ENCODE results near the gene TRAPPC10. TPM values are rescaled to one million over a fixed set of nuclear protein-coding genes. Genes with fewer than 3 reads are reported as not detected.
A peak's percentile ranks its signal among the peaks of the same experiment; 100 is the strongest.
"Not testable (repeated sequence)": the region's sequence is repeated elsewhere in the genome, so short reads cannot be mapped to it uniquely, and the experiment has no call there.

Gene TRAPPC10
- total and polyA plus RNA-seq, 8 donors: 7.2 to 19.1 (median 11.5) TPM

GRCh38 chr21:44090325-44090724, 78.2 kb downstream of the TRAPPC10 start:
- Histone ChIP-seq H3K36me3 (peaks cover 0 to 33% (median 6%) of the 10 kb centered on the region in 3 donors), H3K9me3 (no peaks in the 10 kb centered on the region), H3K4me3 (no peak overlapping the region), H3K27ac (no peak overlapping the region), H3K27me3 (no peaks in the 10 kb centered on the region), H3K4me1 (peaks cover 0 to 3% (median 0%) of the 10 kb centered on the region in 3 donors)
- DNase-seq (peak in 1 of 6 donors; percentile 30), FAIRE-seq (no peak), ATAC-seq (peak in 1 of 4 donors; percentile 27)
- TF ChIP-seq, protein P1, sequence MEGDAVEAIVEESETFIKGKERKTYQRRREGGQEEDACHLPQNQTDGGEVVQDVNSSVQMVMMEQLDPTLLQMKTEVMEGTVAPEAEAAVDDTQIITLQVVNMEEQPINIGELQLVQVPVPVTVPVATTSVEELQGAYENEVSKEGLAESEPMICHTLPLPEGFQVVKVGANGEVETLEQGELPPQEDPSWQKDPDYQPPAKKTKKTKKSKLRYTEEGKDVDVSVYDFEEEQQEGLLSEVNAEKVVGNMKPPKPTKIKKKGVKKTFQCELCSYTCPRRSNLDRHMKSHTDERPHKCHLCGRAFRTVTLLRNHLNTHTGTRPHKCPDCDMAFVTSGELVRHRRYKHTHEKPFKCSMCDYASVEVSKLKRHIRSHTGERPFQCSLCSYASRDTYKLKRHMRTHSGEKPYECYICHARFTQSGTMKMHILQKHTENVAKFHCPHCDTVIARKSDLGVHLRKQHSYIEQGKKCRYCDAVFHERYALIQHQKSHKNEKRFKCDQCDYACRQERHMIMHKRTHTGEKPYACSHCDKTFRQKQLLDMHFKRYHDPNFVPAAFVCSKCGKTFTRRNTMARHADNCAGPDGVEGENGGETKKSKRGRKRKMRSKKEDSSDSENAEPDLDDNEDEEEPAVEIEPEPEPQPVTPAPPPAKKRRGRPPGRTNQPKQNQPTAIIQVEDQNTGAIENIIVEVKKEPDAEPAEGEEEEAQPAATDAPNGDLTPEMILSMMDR (IDR thresholded peaks at IDR 0.05): no peak
- WGBS, 2 donors: 84 to 88% methylated on average over 8 of the region's 8 CpGs
- intact Hi-C loops (cut with DNase I): no loop called here

- FAIRE-seq (no peak), DNase-seq (peak in 1 of 6 donors; percentile 29), ATAC-seq (no peak)
- peaks cover 0 to 33% (median 6%) of the 10 kb centered on the region in 3 donors for H3K36me3 ChIP-seq
- H3K27ac ChIP-seq: no peak overlapping the region
- 83 to 85% methylated on average over 9 of the region's 9 CpGs for WGBS, 2 donors
- H3K4me1 ChIP-seq: no peaks in the 10 kb centered on the region
- H3K27me3 ChIP-seq: no peaks in the 10 kb centered on the region
- TF ChIP-seq, protein P1 (IDR thresholded peaks at IDR 0.05): no peak
- H3K4me3 ChIP-seq: no peak overlapping the region
- intact Hi-C loops (cut with DNase I): no loop called here
- H3K9me3 ChIP-seq: no peaks in the 10 kb centered on the region
Observed at GRCh38 chr21:44092211-44092610, 80.1 kb downstream of the TRAPPC10 start.

DNA sequence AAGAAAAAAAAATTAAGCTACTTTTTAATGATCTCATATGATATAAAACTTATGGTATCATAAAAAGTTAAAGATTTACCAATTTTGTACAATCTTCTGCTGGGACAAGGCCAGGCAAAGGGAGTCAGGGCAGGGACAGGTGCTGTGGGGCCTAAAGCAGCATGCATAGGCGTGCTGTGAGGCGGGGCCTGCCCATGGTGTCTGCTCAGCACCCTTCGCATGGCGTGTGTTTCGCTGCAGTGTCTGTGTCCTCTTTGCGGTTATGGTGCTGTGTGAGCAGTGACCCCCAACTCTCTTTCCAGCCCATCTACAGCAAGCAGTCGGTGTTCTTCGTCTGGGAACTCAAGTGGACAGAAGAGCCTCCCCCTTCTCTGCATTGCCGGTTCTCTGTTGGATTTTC, 81.7 kb downstream of the TRAPPC10 start:
- ATAC-seq: peak in 1 of 4 donors; percentile 25
- intact Hi-C loops (cut with DNase I): no loop called here
- H3K36me3 ChIP-seq: peaks cover 0 to 26% (median 6%) of the 10 kb centered on the region in 3 donors
- no peaks in the 10 kb centered on the region for H3K9me3 ChIP-seq
- no peak overlapping the region for H3K4me3 ChIP-seq
- TF ChIP-seq, protein P1 (IDR thresholded peaks at IDR 0.05): no peak
- no peak overlapping the region for H3K27ac ChIP-seq
- WGBS, 2 donors: 81 to 83% methylated on average over 9 of the region's 9 CpGs
- no peak for FAIRE-seq
- DNase-seq: no peak
- no peaks in the 10 kb centered on the region for H3K4me1 ChIP-seq
- no peaks in the 10 kb centered on the region for H3K27me3 ChIP-seq

DNA sequence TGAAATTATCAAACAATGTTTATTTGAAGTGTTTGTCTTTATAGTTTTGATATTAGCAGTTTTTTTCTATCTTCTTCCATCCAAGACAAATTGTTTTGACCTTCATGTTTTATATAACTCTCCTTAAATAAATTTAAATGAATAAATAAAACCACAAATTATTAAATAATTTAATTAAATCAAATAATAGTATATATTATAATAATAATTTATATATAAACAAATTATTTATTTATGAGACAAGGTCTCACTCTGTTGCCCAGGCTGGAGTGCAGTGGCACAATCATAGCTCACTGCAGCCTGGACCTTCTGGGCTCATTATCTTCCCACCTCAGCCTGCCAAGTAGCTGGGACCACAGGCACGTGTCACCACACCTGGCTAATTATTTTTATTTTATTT, 82.7 kb downstream of the TRAPPC10 start:
- Histone ChIP-seq H3K9me3 (no peaks in the 10 kb centered on the region), H3K36me3 (peaks cover 0 to 24% (median 6%) of the 10 kb centered on the region in 3 donors), H3K27ac (no peak overlapping the region), H3K4me1 (no peaks in the 10 kb centered on the region), H3K4me3 (no peak overlapping the region), H3K27me3 (no peaks in the 10 kb centered on the region)
- FAIRE-seq (peak; percentile 45), DNase-seq (no peak), ATAC-seq (no peak)
- 37 to 61% methylated on average over 1 of the region's 1 CpG for WGBS, 2 donors
- TF ChIP-seq, protein P1 (IDR thresholded peaks at IDR 0.05): no peak
- intact Hi-C loops (cut with DNase I): no loop called here

GRCh38 chr21:44098507-44098906, 86.4 kb downstream of the TRAPPC10 start:
- FAIRE-seq; H3K4me3 ChIP-seq; H3K9me3 ChIP-seq; H3K27ac ChIP-seq; DNase-seq; H3K4me1 ChIP-seq; intact Hi-C loops (cut with DNase I); H3K36me3 ChIP-seq; ATAC-seq; H3K27me3 ChIP-seq: not testable (repeated sequence)
- no CpG with 5 or more reads among the region's 6 CpGs for WGBS, 2 donors

- H3K36me3 ChIP-seq; DNase-seq; H3K4me1 ChIP-seq; H3K9me3 ChIP-seq; ATAC-seq; H3K27ac ChIP-seq; H3K4me3 ChIP-seq; H3K27me3 ChIP-seq; FAIRE-seq; intact Hi-C loops (cut with DNase I): not testable (repeated sequence)
- no CpG with 5 or more reads among the region's 13 CpGs for WGBS, 2 donors
Observed at GRCh38 chr21:44098964-44099363, 86.9 kb downstream of the TRAPPC10 start.

GRCh38 chr21:44107026-44107501, 95.0 kb downstream of the TRAPPC10 start, which contains the start of gene PWP2:
TSS of gene PWP2 (plus strand) at chr21:44107399. CDS start at chr21:44107417, 18 bp downstream.
- H3K27ac ChIP-seq; intact Hi-C loops (cut with DNase I); H3K4me1 ChIP-seq; H3K27me3 ChIP-seq; H3K36me3 ChIP-seq; H3K9me3 ChIP-seq; FAIRE-seq: not testable (repeated sequence)
- DNase-seq (peak in 3 of 6 donors; percentile 15 to 49 (median 15)), ATAC-seq (peak; percentile 95 to 98 (median 96))
- H3K4me3 ChIP-seq: peak within 1 kb of the TSS in 2 of 4 donors; percentile 28 to 35
- WGBS, 2 donors: 0% methylated on average over 27 of the region's 66 CpGs; no CpG with 5 or more reads in 1 of the 2 donors

DNA sequence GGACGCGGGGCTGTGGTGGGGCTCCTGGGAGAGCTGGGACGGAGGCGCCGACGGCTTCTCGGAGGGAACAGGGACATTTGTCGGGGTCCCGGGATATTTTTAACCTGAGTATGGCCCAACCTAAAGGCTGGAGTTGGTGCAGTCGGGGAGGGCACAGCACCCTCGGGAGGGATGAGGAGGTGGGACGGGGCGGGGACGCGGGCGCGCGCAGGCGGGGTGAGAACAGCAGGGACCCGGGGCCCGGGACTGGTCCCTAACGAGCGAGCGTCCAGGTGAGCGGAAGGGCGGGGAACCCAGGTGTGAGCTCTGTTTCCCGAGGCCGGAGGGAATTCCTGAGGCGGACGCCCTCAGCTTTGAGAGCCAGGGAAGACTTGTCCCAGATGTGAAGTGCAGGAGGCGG, 95.5 kb downstream of the TRAPPC10 start:
- H3K9me3 ChIP-seq; intact Hi-C loops (cut with DNase I); FAIRE-seq; H3K27ac ChIP-seq; H3K4me1 ChIP-seq; H3K27me3 ChIP-seq; DNase-seq; H3K36me3 ChIP-seq: not testable (repeated sequence)
- peak; percentile 72 to 75 (median 73) for ATAC-seq
- peak overlapping the region in 2 of 4 donors; percentile 28 to 35 for H3K4me3 ChIP-seq
- no CpG with 5 or more reads among the region's 31 CpGs for WGBS, 2 donors

Data from pancreas (tissue), 10 donors.